ENCODE results near the gene SOS2.
A peak's percentile ranks its signal among the peaks of the same experiment; 100 is the strongest.

SOS2 gene

DNA sequence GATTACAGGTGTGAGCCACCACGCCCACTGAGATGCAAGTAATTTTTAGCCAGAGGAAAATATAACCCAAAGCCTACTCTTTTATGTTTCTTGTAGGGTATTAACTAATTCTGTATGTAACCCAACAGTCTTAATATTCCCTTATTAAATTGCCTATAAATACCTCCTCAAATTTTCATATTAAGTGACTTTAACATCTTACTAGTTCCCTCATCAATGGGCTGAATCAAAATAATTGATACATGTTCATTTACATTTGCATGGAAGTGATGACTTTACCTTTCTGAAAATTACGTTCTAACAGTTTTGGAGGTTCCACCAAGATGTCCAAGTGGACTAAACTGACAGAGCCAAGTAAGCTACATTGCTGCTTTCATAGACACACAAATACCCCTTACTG, 3.1 kb downstream of the SOS2 start:
- no peak overlapping the region for H3K27ac ChIP-seq
- TF ChIP-seq ZFX (IDR thresholded peaks at IDR 0.05; ENCODE audit: borderline replicate concordance) = no peak
- TF ChIP-seq, protein P1, sequence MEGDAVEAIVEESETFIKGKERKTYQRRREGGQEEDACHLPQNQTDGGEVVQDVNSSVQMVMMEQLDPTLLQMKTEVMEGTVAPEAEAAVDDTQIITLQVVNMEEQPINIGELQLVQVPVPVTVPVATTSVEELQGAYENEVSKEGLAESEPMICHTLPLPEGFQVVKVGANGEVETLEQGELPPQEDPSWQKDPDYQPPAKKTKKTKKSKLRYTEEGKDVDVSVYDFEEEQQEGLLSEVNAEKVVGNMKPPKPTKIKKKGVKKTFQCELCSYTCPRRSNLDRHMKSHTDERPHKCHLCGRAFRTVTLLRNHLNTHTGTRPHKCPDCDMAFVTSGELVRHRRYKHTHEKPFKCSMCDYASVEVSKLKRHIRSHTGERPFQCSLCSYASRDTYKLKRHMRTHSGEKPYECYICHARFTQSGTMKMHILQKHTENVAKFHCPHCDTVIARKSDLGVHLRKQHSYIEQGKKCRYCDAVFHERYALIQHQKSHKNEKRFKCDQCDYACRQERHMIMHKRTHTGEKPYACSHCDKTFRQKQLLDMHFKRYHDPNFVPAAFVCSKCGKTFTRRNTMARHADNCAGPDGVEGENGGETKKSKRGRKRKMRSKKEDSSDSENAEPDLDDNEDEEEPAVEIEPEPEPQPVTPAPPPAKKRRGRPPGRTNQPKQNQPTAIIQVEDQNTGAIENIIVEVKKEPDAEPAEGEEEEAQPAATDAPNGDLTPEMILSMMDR (IDR thresholded peaks at IDR 0.05) = no peak

DNA sequence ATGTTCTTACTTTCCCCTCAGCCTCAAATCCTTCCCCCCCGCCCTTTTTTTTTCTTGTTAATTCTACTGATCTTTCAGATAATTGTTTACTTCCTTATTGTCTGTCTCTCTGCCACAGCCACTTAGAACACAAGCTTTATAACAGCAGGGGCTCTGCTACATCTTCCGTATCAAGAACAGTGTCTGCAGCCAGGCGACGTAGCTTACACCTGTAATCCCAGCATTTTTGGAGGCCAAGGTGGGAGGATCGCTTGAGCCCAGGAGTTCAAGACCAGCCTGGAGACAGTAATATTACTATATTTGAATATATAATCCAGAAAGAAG, 5.4 kb downstream of the SOS2 start:
- TF ChIP-seq ZFX (IDR thresholded peaks at IDR 0.05; ENCODE audit: borderline replicate concordance) = no peak
- TF ChIP-seq, protein P1 (IDR thresholded peaks at IDR 0.05) = no peak
- H3K27ac ChIP-seq = peak overlapping the region; percentile 44

DNA sequence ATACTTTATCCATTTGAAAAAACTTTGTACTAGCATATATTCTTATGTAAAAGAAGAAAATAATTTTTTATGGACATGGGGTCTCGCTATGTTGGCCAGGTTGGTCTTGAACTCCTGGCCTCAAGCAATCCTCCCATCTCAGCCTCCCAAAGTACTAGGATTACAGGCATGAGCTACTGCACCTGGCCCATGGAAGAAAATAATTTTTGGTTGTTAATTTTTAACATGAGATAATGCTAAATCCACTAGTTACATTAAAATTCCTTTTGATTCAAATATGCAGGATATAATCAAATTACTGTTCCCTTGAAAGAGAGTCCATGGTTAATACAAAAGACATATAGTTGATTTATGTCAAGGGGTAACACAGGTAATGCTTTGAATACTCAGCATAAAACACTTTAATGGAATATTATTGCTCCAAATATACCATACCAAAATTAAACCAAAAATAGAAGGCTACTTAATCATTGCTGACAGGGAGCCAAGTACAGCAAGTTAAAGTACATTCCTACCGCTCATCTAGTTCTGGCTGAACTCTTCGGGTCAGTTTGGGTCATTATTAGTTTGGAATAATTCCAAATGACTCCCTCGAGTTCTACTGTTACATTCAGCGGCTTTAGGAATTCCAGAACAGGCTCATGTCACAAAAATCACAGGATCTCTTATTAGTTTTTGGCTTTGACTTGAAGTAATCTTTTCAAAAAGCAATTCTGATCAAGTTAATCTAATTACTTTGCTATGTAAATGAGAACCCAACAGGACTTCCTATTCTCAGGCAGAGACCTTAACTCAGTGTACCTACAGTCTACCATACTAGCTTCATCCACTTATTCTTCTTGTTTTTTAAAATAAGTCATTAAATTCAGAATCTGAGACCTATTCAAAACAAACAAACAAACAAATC, 6.1 kb downstream of the SOS2 start:
- peak overlapping the region; percentile 44 for H3K27ac ChIP-seq
- TF ChIP-seq ZFX (IDR thresholded peaks at IDR 0.05; ENCODE audit: borderline replicate concordance) = no peak
- TF ChIP-seq, protein P1 (IDR thresholded peaks at IDR 0.05) = no peak

DNA sequence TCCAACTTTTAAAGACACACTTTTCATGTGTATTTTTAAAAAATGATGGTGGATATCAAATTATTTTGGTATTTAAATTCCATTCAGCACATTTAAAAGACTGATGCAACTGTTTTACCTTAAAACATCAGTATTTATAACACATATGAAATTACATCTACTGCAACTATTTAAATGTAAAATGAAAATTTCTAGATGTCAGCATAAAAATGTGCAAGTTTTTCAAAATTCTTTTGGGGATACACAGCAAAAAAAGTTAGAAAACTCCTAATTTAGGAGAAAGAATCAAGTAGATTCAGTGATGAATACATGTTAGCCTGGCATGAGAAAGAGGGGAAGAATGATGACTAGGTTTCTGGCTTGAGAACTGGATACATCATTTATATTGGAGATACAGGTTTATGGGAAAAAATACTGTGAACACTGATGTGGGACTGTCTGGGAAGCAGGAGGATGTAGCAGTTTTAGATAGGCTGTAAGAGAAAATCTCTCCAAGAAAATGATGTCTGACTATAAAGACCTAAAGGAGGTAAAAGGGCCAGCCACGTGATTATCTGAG, 9.2 kb downstream of the SOS2 start:
- TF ChIP-seq, protein P1 (IDR thresholded peaks at IDR 0.05) = no peak
- TF ChIP-seq ZFX (IDR thresholded peaks at IDR 0.05; ENCODE audit: borderline replicate concordance) = no peak
- no peak overlapping the region for H3K27ac ChIP-seq

DNA sequence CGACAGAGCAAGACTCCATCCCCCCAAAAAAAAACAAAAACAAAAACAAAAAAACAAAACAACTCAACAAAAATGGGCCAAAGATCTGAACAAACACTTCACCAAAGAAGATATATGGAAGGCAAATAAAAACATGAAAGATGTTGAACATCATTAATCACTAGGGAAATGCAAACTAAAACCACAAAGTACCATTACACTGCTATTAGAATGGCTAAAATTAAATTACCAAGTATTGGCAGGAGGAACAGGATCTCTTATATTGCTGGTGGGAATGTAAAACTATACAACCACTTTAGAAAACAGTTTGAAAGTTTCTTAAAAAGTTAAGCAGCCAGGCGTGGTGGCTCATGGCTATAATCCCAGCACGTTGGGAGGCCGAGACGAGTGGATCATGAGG, 12.9 kb downstream of the SOS2 start:
- H3K27ac ChIP-seq = no peak overlapping the region
- TF ChIP-seq ZFX (IDR thresholded peaks at IDR 0.05; ENCODE audit: borderline replicate concordance) = no peak
- TF ChIP-seq, protein P1 (IDR thresholded peaks at IDR 0.05) = no peak

DNA sequence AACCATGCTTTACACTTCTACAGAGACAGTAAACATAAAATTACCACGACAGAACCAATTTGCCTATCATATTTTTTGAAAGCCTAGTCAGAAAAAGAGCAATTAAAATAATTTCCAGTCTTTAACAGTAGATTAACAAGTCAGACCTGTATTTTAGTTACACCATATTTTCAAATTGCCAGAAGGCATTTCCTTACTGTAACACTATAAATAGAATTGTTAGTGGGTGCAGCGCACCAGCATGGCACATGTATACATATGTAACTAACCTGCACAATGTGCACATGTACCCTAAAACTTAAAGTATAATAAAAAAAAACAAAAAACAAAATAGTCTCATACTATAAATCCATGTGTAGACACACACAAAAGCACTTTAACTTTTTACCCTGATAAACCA, 16.0 kb downstream of the SOS2 start:
- H3K27ac ChIP-seq = no peak overlapping the region
- TF ChIP-seq ZFX (IDR thresholded peaks at IDR 0.05; ENCODE audit: borderline replicate concordance) = no peak
- TF ChIP-seq, protein P1 (IDR thresholded peaks at IDR 0.05) = no peak

DNA sequence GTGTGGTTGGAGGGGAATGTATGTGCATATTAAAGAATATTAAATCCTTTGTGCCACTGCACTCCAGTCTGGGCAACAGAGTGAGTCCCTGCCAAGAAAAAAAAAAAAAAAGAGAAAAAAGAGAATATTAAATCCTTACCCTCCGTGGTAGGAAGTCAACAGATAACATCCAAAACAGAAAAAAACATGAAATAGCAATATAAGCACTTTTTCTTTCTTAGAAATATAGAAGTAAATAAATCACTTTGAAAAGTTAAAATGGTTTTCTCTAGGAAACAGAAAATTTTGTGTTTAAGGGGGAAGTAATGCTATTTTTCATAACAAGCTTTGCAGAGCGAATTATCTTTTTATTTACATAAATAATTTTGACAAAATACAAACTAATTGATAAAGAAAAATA, 17.6 kb downstream of the SOS2 start:
- no peak overlapping the region for H3K27ac ChIP-seq
- TF ChIP-seq, protein P1 (IDR thresholded peaks at IDR 0.05) = no peak
- no peak for TF ChIP-seq ZFX (IDR thresholded peaks at IDR 0.05; ENCODE audit: borderline replicate concordance)
